Measurements from ENCODE around the gene STN1. TPM values are rescaled to one million over a fixed set of nuclear protein-coding genes. Genes with fewer than 3 reads are reported as not detected.

The STN1 gene
- total RNA-seq, 1 donor from 2014 or later, result 57.1 TPM

DNA sequence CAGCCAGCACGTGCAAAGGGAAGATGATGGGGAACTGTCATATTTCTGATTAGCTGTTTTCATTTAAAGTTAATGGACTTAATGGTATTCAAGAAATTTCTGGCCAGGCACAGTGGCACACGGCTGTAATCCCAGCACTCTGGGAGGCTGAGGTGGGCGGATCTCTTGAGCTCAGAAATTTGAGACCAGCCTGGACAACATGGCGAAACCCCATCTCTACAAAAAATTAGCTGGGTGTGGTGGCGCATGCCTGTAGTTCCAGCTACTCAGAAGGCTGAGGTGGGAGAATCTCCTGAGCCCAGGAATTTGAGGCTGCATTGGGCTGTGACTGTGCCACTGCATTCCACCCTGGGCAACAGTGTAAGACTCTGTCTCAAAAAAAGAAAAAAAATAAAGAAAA is 18.7 kb downstream of the STN1 start:
- Mint-ChIP-seq H3K27me3 (ENCODE audit: unreplicated experiment) (no peaks in the 10 kb centered on the region), H3K4me3 (ENCODE audit: unreplicated experiment) (no peak overlapping the region), H3K4me1 (ENCODE audit: low read depth, unreplicated experiment) (peaks cover 47% of the 10 kb centered on the region), H3K27ac (ENCODE audit: unreplicated experiment) (peak overlapping the region; percentile 54), H3K9me3 (ENCODE audit: unreplicated experiment) (peaks cover 2% of the 10 kb centered on the region), H3K36me3 (ENCODE audit: unreplicated experiment) (no peaks in the 10 kb centered on the region)
- DNase-seq, result no peak
- TF ChIP-seq, protein P1, sequence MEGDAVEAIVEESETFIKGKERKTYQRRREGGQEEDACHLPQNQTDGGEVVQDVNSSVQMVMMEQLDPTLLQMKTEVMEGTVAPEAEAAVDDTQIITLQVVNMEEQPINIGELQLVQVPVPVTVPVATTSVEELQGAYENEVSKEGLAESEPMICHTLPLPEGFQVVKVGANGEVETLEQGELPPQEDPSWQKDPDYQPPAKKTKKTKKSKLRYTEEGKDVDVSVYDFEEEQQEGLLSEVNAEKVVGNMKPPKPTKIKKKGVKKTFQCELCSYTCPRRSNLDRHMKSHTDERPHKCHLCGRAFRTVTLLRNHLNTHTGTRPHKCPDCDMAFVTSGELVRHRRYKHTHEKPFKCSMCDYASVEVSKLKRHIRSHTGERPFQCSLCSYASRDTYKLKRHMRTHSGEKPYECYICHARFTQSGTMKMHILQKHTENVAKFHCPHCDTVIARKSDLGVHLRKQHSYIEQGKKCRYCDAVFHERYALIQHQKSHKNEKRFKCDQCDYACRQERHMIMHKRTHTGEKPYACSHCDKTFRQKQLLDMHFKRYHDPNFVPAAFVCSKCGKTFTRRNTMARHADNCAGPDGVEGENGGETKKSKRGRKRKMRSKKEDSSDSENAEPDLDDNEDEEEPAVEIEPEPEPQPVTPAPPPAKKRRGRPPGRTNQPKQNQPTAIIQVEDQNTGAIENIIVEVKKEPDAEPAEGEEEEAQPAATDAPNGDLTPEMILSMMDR (IDR thresholded peaks at IDR 0.05; ENCODE audit: partially characterized antibody, unreplicated experiment), result no peak

DNA sequence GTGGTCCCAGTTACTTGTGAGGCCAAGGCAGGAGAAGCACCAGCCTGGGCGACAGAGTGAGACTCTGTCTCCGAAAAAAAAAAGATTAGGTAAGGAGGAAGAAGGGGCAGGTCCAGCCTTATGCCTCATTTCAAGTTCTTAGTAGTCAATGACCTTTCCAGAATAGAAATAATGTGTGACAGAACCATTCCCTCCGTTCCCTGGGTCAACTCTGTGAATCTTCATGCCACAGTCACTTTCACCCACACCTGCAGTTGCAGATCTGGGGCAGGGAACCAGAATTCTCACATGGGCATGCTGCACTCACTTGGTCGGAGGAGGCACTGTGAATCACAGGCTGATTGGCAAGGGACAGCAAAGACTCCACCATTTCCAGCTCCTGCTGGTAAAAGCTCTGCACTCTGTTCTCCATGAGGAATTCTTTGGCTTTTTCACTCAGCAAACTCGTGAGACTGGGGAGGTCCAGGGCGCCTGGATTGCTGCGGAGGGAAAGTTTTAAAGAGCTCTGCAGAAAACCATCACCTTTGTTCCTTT is 20.7 kb downstream of the STN1 start:
- Mint-ChIP-seq H3K27ac (ENCODE audit: unreplicated experiment) (peak overlapping the region; percentile 59), H3K4me3 (ENCODE audit: unreplicated experiment) (no peak overlapping the region), H3K4me1 (ENCODE audit: low read depth, unreplicated experiment) (peaks cover 61% of the 10 kb centered on the region)

DNA sequence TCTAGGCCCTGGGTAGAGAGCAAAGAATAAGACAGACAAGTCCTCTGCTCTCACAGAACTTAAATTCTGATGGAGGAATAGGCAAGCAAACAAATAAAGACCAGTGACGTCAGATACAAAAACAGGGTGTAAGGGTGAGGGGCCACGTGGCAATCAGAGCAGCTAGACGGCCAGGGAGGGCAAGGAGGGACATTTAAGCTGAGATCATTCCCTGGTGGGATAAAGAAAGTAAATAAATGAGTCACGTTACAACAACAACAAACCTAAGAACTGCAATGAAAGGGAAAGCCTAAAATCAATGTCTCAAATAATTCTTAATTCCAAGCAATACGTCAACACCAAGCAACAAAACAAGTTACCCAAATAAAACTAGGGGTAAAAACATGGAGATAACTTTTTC is 21.8 kb downstream of the STN1 start:
- Mint-ChIP-seq H3K36me3 (ENCODE audit: unreplicated experiment) (no peaks in the 10 kb centered on the region), H3K4me3 (ENCODE audit: unreplicated experiment) (peak overlapping the region; percentile 39), H3K27me3 (ENCODE audit: unreplicated experiment) (no peaks in the 10 kb centered on the region), H3K4me1 (ENCODE audit: low read depth, unreplicated experiment) (peaks cover 61% of the 10 kb centered on the region), H3K27ac (ENCODE audit: unreplicated experiment) (peak overlapping the region; percentile 87), H3K9me3 (ENCODE audit: unreplicated experiment) (peaks cover 2% of the 10 kb centered on the region)
- TF ChIP-seq, protein P1 (IDR thresholded peaks at IDR 0.05; ENCODE audit: partially characterized antibody, unreplicated experiment), result no peak
- no peak for DNase-seq

More for the DNA sequence above, 20.7 kb downstream of the STN1 start:
- H3K27me3 Mint-ChIP-seq (ENCODE audit: unreplicated experiment), result no peaks in the 10 kb centered on the region
- TF ChIP-seq, protein P1 (IDR thresholded peaks at IDR 0.05; ENCODE audit: partially characterized antibody, unreplicated experiment), result no peak
- H3K36me3 Mint-ChIP-seq (ENCODE audit: unreplicated experiment), result no peaks in the 10 kb centered on the region
- no peak for DNase-seq
- peaks cover 2% of the 10 kb centered on the region for H3K9me3 Mint-ChIP-seq (ENCODE audit: unreplicated experiment)

DNA sequence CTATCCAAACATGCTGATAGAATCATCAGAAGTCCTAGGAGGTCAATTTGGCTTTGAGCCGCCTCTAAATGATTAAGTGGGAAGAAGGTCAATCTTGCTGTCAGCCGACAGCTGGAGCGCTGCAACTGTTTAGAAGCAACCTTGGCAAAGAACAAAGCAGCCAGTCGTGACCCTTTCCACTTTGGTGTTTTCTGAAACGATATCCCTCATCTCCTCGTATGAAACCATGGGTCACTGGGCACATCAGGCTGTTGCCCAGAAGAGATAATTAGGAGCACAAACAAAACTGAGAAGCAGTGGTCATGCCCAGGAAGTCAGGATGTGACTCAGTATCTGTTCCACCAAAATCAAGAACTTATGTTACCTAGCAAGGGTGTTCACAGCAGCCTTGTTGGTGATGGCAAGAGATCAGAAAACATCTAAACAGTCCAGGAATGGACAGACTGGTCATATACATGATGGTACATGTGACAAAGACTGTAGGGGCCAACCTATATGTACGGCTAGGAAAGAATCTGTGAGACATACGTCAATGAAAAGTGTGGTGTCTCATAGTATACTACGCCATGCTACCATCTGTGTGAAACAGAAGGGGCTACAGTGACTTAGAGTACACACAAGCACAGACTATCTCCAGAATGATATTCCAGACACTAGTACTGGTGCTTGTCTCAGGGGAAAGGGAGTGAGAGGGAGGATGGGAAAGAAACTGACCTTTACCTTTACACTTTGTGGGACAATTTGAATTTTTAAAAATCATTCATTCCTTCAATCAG is 22.4 kb downstream of the STN1 start:
- Mint-ChIP-seq H3K4me1 (ENCODE audit: low read depth, unreplicated experiment) (peaks cover 60% of the 10 kb centered on the region), H3K4me3 (ENCODE audit: unreplicated experiment) (peak overlapping the region; percentile 65), H3K9me3 (ENCODE audit: unreplicated experiment) (peaks cover 2% of the 10 kb centered on the region), H3K27ac (ENCODE audit: unreplicated experiment) (peak overlapping the region; percentile 87), H3K27me3 (ENCODE audit: unreplicated experiment) (no peaks in the 10 kb centered on the region), H3K36me3 (ENCODE audit: unreplicated experiment) (no peaks in the 10 kb centered on the region)
- DNase-seq, result no peak
- TF ChIP-seq, protein P1 (IDR thresholded peaks at IDR 0.05; ENCODE audit: partially characterized antibody, unreplicated experiment), result no peak

DNA sequence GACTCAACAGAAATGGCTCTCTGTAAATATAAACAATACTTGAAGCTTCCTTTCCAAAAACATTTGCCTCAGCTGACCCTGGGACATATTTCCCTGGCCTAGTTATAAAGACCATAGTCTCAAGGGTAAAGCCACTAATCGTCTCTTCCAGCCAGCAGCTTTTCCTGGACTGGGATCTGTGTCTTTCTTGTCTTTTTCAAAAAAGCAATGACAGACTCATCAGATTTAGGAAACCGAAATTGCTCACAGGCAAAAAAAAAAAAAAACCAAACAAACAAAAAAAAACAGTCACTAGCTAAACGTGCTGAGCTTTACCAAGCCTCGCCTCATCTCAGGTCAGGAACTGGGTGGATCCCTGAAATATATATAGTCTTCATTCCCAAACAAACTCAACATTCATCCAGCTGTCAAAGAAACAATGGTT is 23.5 kb downstream of the STN1 start:
- Mint-ChIP-seq H3K4me1 (ENCODE audit: low read depth, unreplicated experiment) (peaks cover 55% of the 10 kb centered on the region), H3K36me3 (ENCODE audit: unreplicated experiment) (no peaks in the 10 kb centered on the region), H3K4me3 (ENCODE audit: unreplicated experiment) (peak overlapping the region; percentile 65), H3K27me3 (ENCODE audit: unreplicated experiment) (peaks cover 2% of the 10 kb centered on the region), H3K27ac (ENCODE audit: unreplicated experiment) (peak overlapping the region; percentile 87), H3K9me3 (ENCODE audit: unreplicated experiment) (peaks cover 4% of the 10 kb centered on the region)
- DNase-seq, result no peak
- TF ChIP-seq, protein P1 (IDR thresholded peaks at IDR 0.05; ENCODE audit: partially characterized antibody, unreplicated experiment), result no peak

All from glutamatergic neuron (in vitro differentiated cells).